ENCODE results near the gene SKP2. TPM values are rescaled to one million over a fixed set of nuclear protein-coding genes. Genes with fewer than 3 reads are reported as not detected.

The SKP2 gene
- polyA plus RNA-seq, 1 experiment, result 21.6 TPM

- peaks cover 11% of the 10 kb centered on the region for H3K9me3 ChIP-seq (ENCODE audit: control insufficient read depth, insufficient read depth, low read length)
- POLR2A ChIA-PET, result no interaction called here
- no peak for DNase-seq (ENCODE audit: low read depth, low spot score)
- TF ChIP-seq CTCF (IDR thresholded peaks at IDR 0.05; ENCODE audit: low read depth, low read length), result no peak
- H3K27ac ChIP-seq (ENCODE audit: low read depth, low read length), result no peak overlapping the region
- H3K4me3 ChIP-seq (ENCODE audit: low read depth, low read length), result no peak overlapping the region
- CTCF ChIA-PET, result no interaction called here
- H3K27me3 ChIP-seq (ENCODE audit: control insufficient read depth, insufficient read depth, low read length), result no peaks in the 10 kb centered on the region
Observed at GRCh38 chr5:36138900-36139683, 12.8 kb upstream of the SKP2 start.

GRCh38 chr5:36145311-36145710, 6.6 kb upstream of the SKP2 start:
- Histone ChIP-seq H3K27ac (ENCODE audit: low read depth, low read length) (no peak overlapping the region), H3K4me3 (ENCODE audit: low read depth, low read length) (no peak overlapping the region), H3K9me3 (ENCODE audit: control insufficient read depth, insufficient read depth, low read length) (no peaks in the 10 kb centered on the region), H3K27me3 (ENCODE audit: control insufficient read depth, insufficient read depth, low read length) (no peaks in the 10 kb centered on the region)
- ChIA-PET POLR2A (no interaction called here), CTCF (interaction anchor here (1.9 kb wide), 1 partner anchor 66 kb away, joined by 8 read pairs; no protein-coding TSS in a partner anchor)
- DNase-seq (ENCODE audit: low read depth, low spot score), result no peak
- no peak for TF ChIP-seq CTCF (IDR thresholded peaks at IDR 0.05; ENCODE audit: low read depth, low read length)

- DNase-seq (ENCODE audit: low read depth, low spot score), result no peak
- no peak overlapping the region for H3K27ac ChIP-seq (ENCODE audit: low read depth, low read length)
- H3K4me3 ChIP-seq (ENCODE audit: low read depth, low read length), result no peak overlapping the region
- no peak for TF ChIP-seq CTCF (IDR thresholded peaks at IDR 0.05; ENCODE audit: low read depth, low read length)
- H3K9me3 ChIP-seq (ENCODE audit: control insufficient read depth, insufficient read depth, low read length), result 0 out of 2 replicates have a peak, but pooled peaks cover under 1% of the 10 kb centered on the region
- ChIA-PET CTCF (interaction anchor here (1.0 to 1.9 kb wide), 2 partner anchors 67 to 160 kb away, joined by 4 to 8 read pairs; no protein-coding TSS in a partner anchor), POLR2A (no interaction called here)
- no peaks in the 10 kb centered on the region for H3K27me3 ChIP-seq (ENCODE audit: control insufficient read depth, insufficient read depth, low read length)
Observed at GRCh38 chr5:36146390-36146789, 5.5 kb upstream of the SKP2 start.

- 0 out of 2 replicates have a peak, but pooled peaks cover 2% of the 10 kb centered on the region for H3K9me3 ChIP-seq (ENCODE audit: control insufficient read depth, insufficient read depth, low read length)
- ChIA-PET POLR2A (no interaction called here), CTCF (interaction anchor here (1.0 kb wide), 1 partner anchor 69 kb away, joined by 5 read pairs; no protein-coding TSS in a partner anchor)
- no peak overlapping the region for H3K27ac ChIP-seq (ENCODE audit: low read depth, low read length)
- no peak for DNase-seq (ENCODE audit: low read depth, low spot score)
- no peak overlapping the region for H3K4me3 ChIP-seq (ENCODE audit: low read depth, low read length)
- H3K27me3 ChIP-seq (ENCODE audit: control insufficient read depth, insufficient read depth, low read length), result no peaks in the 10 kb centered on the region
- no peak for TF ChIP-seq CTCF (IDR thresholded peaks at IDR 0.05; ENCODE audit: low read depth, low read length)
Observed at GRCh38 chr5:36147681-36148080, 4.2 kb upstream of the SKP2 start.

All from AG04450 (cell line).